Smooth muscle cell (in vitro differentiated cells): ENCODE results near the gene MYLK3. TPM values are rescaled to one million over a fixed set of nuclear protein-coding genes. Genes with fewer than 3 reads are reported as not detected.

Source experiments
- DNase-seq: peaks from one replicate; lab custom pipeline; 2025; ENCODE audit not compliant: unreplicated experiment; lab: John Stamatoyannopoulos, UW
- H2AFZ ChIP-seq: fragments of 200-600 bp; sonication (generic); 2 replicates; pipeline ENCODE4 v1.6.0; 2016; ENCODE audit warnings: antibody characterized with exemption, low read depth, mild to moderate bottlenecking
- H3F3A ChIP-seq: fragments of 200-600 bp; sonication (generic); 2 replicates; pipeline ENCODE4 v1.6.0; 2017; ENCODE audit warnings: antibody characterized with exemption, low read depth
- H3K27ac ChIP-seq: fragments of 200-600 bp; sonication (generic); 2 replicates; pipeline ENCODE4 v1.5.1; 2016; ENCODE audit warnings: low read depth, mild to moderate bottlenecking
- H3K27me3 ChIP-seq: fragments of 200-600 bp; sonication (generic); 2 replicates; pipeline ENCODE4 v1.6.1; 2016; ENCODE audit warnings: low read depth, mild to moderate bottlenecking
- H3K36me3 ChIP-seq: fragments of 200-600 bp; sonication (generic); 2 replicates; pipeline ENCODE4 v1.5.1; 2016; ENCODE audit warnings: low read depth
- H3K4me1 ChIP-seq: fragments of 200-600 bp; sonication (generic); 2 replicates; pipeline ENCODE4 v1.5.1; 2016; ENCODE audit warnings: low read depth
- H3K4me2 ChIP-seq: fragments of 200-600 bp; sonication (generic); 2 replicates; pipeline ENCODE4 v1.6.0; 2016; ENCODE audit warnings: mild to moderate bottlenecking
- H3K4me3 ChIP-seq: fragments of 200-600 bp; sonication (generic); 2 replicates; pipeline ENCODE4 v1.5.1; 2016; ENCODE audit warnings: mild to moderate bottlenecking
- H3K79me2 ChIP-seq: fragments of 200-600 bp; sonication (generic); 2 replicates; pipeline ENCODE4 v1.6.0; 2016; ENCODE audit warnings: low read depth, mild to moderate bottlenecking
- H3K9ac ChIP-seq: fragments of 200-600 bp; sonication (generic); 2 replicates; pipeline ENCODE4 v1.6.0; 2016; ENCODE audit warnings: low read depth
- H3K9me3 ChIP-seq: fragments of 200-600 bp; sonication (generic); replicated peaks from 2 replicates; pipeline ENCODE4 v1.5.1; 2016; ENCODE audit warnings: low read depth
- H4K20me1 ChIP-seq: fragments of 200-600 bp; sonication (generic); 2 replicates; pipeline ENCODE4 v1.6.0; 2016; ENCODE audit warnings: low read depth
- CTCF ChIP-seq: fragments of 200-600 bp; sonication (generic); IDR thresholded peaks from 2 replicates; pipeline ENCODE4 v1.5.1; 2017; ENCODE audit warnings: borderline replicate concordance, mild to moderate bottlenecking, antibody characterized with exemption; ENCODE audit not compliant: insufficient read depth, poor library complexity, severe bottlenecking
- WGBS: methylation state at CpG from one replicate; pipeline ENCODE4 v1.1.7; 2016; ENCODE audit warnings: low lambda C conversion rate; 5-methylcytosine and 5-hydroxymethylcytosine counted together
- polyA plus RNA-seq: library from polyadenylated mRNA; unstranded; fragments of >200 nt; fragmentation: Nextera tagmentation; extraction: Ambion mirVana; gene quantifications from 2 replicates; pipeline ENCODE4 v1.2.1, GENCODE V29; 2016
- total RNA-seq: library from RNA; depleted of rRNA; stranded (reverse); fragments of >200 nt; gene quantifications from 2 replicates; pipeline ENCODE4 v1.2.3, GENCODE V29; 2014

Gene MYLK3
- total and polyA plus RNA-seq, 2 experiments from 2014 or later, result 0.22 to 0.33 TPM

GRCh38 chr16:46715769-46716305, 32.3 kb downstream of the MYLK3 start:
- 74% methylated on average over 6 of the region's 6 CpGs for WGBS
- no peak for DNase-seq

GRCh38 chr16:46714797-46715591, 33.1 kb downstream of the MYLK3 start:
- TF ChIP-seq CTCF, result no peak
- 94% methylated on average over 7 of the region's 7 CpGs for WGBS
- H3K27ac ChIP-seq, result no peak overlapping the region
- no peak overlapping the region for H2AFZ ChIP-seq
- no peaks in the 10 kb centered on the region for H3K36me3 ChIP-seq
- DNase-seq, result no peak
- H3K4me1 ChIP-seq, result no peaks in the 10 kb centered on the region
- no peaks in the 10 kb centered on the region for H3K9me3 ChIP-seq
- no peaks in the 10 kb centered on the region for H3F3A ChIP-seq
- no peak overlapping the region for H3K4me2 ChIP-seq
- H3K4me3 ChIP-seq, result no peak overlapping the region
- no peaks in the 10 kb centered on the region for H3K79me2 ChIP-seq
- H4K20me1 ChIP-seq, result no peaks in the 10 kb centered on the region
- H3K9ac ChIP-seq, result no peak overlapping the region
- H3K27me3 ChIP-seq, result no peaks in the 10 kb centered on the region

More at GRCh38 chr16:46715769-46716305, 32.3 kb downstream of the MYLK3 start:
- Histone ChIP-seq H3K4me3 (no peak overlapping the region), H3K9me3 (no peaks in the 10 kb centered on the region), H3K27me3 (no peaks in the 10 kb centered on the region), H2AFZ (no peak overlapping the region), H3K9ac (no peak overlapping the region), H4K20me1 (no peaks in the 10 kb centered on the region), H3K36me3 (no peaks in the 10 kb centered on the region), H3K4me2 (no peak overlapping the region), H3K27ac (no peak overlapping the region), H3K4me1 (no peaks in the 10 kb centered on the region), H3K79me2 (no peaks in the 10 kb centered on the region), H3F3A (no peaks in the 10 kb centered on the region)
- TF ChIP-seq CTCF, result no peak

GRCh38 chr16:46713634-46714033, 34.5 kb downstream of the MYLK3 start:
- DNase-seq, result no peak
- no peaks in the 10 kb centered on the region for H4K20me1 ChIP-seq
- no peaks in the 10 kb centered on the region for H3K27me3 ChIP-seq
- H3K4me3 ChIP-seq, result no peak overlapping the region
- no peak overlapping the region for H2AFZ ChIP-seq
- TF ChIP-seq CTCF, result no peak
- no peaks in the 10 kb centered on the region for H3F3A ChIP-seq
- no peaks in the 10 kb centered on the region for H3K79me2 ChIP-seq
- H3K4me2 ChIP-seq, result no peak overlapping the region
- H3K4me1 ChIP-seq, result no peaks in the 10 kb centered on the region
- 64% methylated on average over 3 of the region's 3 CpGs for WGBS
- H3K9ac ChIP-seq, result no peak overlapping the region
- H3K36me3 ChIP-seq, result no peaks in the 10 kb centered on the region
- no peak overlapping the region for H3K27ac ChIP-seq
- H3K9me3 ChIP-seq, result no peaks in the 10 kb centered on the region
